ENCODE results near the gene SST.

The SST gene

GRCh38 chr3:187679638-187680396 is 9.6 kb upstream of the SST start:
- TF ChIP-seq CTCF (IDR thresholded peaks at IDR 0.05): peak; percentile 89
- peak; percentile 90 for DNase-seq
- Mint-ChIP-seq H3K27ac (no peak overlapping the region), H3K27me3 (ENCODE audit: low read depth, poor library complexity) (peaks cover 16% of the 10 kb centered on the region), H3K4me3 (no peak overlapping the region), H3K9me3 (peaks cover 3% of the 10 kb centered on the region), H3K4me1 (peaks cover 11% of the 10 kb centered on the region), H3K36me3 (ENCODE audit: low read depth) (no peaks in the 10 kb centered on the region)

GRCh38 chr3:187678726-187679268 is 8.6 kb upstream of the SST start:
- H3K36me3 Mint-ChIP-seq (ENCODE audit: low read depth): no peaks in the 10 kb centered on the region
- DNase-seq: peak; percentile 54
- H3K4me3 Mint-ChIP-seq: no peak overlapping the region
- peak; percentile 63 for TF ChIP-seq CTCF (IDR thresholded peaks at IDR 0.05)
- peaks cover 11% of the 10 kb centered on the region for H3K4me1 Mint-ChIP-seq
- no peaks in the 10 kb centered on the region for H3K9me3 Mint-ChIP-seq
- no peak overlapping the region for H3K27ac Mint-ChIP-seq
- H3K27me3 Mint-ChIP-seq (ENCODE audit: low read depth, poor library complexity): peaks cover 23% of the 10 kb centered on the region

DNA sequence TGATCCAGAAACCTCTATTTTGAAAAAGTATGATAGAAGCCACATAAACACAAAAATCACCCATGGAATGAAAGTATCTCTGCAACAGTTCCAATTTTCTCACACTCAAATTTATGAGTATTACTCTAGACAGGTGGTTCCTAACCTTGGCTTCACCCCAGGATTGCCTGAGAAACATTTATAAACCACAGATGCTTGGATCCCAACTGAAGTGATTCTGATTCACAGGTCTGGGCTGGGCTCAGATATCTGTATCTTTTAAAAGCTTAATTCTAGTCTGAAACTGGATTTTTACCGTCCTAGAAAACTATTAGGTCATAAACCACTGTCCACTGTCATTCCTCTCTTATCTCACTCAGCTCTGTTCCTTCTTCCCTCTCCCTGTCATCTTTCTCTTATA is 7.4 kb upstream of the SST start:
- Mint-ChIP-seq H3K27me3 (ENCODE audit: low read depth, poor library complexity) (peaks cover 34% of the 10 kb centered on the region), H3K27ac (no peak overlapping the region), H3K36me3 (ENCODE audit: low read depth) (no peaks in the 10 kb centered on the region), H3K4me3 (no peak overlapping the region), H3K4me1 (peaks cover 11% of the 10 kb centered on the region), H3K9me3 (no peaks in the 10 kb centered on the region)
- TF ChIP-seq CTCF (IDR thresholded peaks at IDR 0.05): no peak
- no peak for DNase-seq

GRCh38 chr3:187673012-187673411 is 2.8 kb upstream of the SST start:
- TF ChIP-seq CTCF (IDR thresholded peaks at IDR 0.05): no peak
- H3K27me3 Mint-ChIP-seq (ENCODE audit: low read depth, poor library complexity): peaks cover 71% of the 10 kb centered on the region
- peaks cover 21% of the 10 kb centered on the region for H3K4me1 Mint-ChIP-seq
- H3K36me3 Mint-ChIP-seq (ENCODE audit: low read depth): no peaks in the 10 kb centered on the region
- no peak overlapping the region for H3K27ac Mint-ChIP-seq
- H3K4me3 Mint-ChIP-seq: no peak overlapping the region
- no peak for DNase-seq
- H3K9me3 Mint-ChIP-seq: no peaks in the 10 kb centered on the region

- no peaks in the 10 kb centered on the region for H3K9me3 Mint-ChIP-seq
- TF ChIP-seq CTCF (IDR thresholded peaks at IDR 0.05): no peak
- H3K4me3 Mint-ChIP-seq: no peak overlapping the region
- no peak for DNase-seq
- H3K27me3 Mint-ChIP-seq (ENCODE audit: low read depth, poor library complexity): peaks cover 54% of the 10 kb centered on the region
- H3K36me3 Mint-ChIP-seq (ENCODE audit: low read depth): no peaks in the 10 kb centered on the region
- no peak overlapping the region for H3K27ac Mint-ChIP-seq
- peaks cover 21% of the 10 kb centered on the region for H3K4me1 Mint-ChIP-seq
Observed at GRCh38 chr3:187667526-187667925, 2.7 kb downstream of the SST start.
